A673 (cell line): ENCODE data around the gene MTIF2. TPM values are rescaled to one million over a fixed set of nuclear protein-coding genes. Genes with fewer than 3 reads are reported as not detected.
"Not testable (repeated sequence)": the region's sequence is repeated elsewhere in the genome, so short reads cannot be mapped to it uniquely, and the experiment has no call there.

Experiments
- BruUV-seq: library from RNA; stranded (reverse); fragments of 400-500 nt; replicated peaks from 2 replicates; lab custom pipeline; 2021; lab: Mats Ljungman, UMichigan
- CTCF ChIA-PET: fragments of 300-600 bp; sonication (Branson Sonifier 250); formaldehyde crosslinking; loops from one replicate; lab custom pipeline; 2022; ENCODE audit warnings: antibody characterized with exemption; lab: Charles Lee
- POLR2A ChIA-PET: fragments of 300-600 bp; sonication (Branson Sonifier 250); formaldehyde crosslinking; loops from one replicate; lab custom pipeline; 2022; ENCODE audit warnings: antibody characterized with exemption; ENCODE audit not compliant: low non-redundant PET; lab: Charles Lee
- DNase-seq: peaks from one replicate; pipeline ENCODE4 v3.0.0-alpha.2; 2015; ENCODE audit warnings: low spot score
- H3K27ac ChIP-seq: fragments of 200-600 bp; sonication (generic); 2 replicates; pipeline ENCODE4 v1.5.1; 2016; ENCODE audit warnings: mixed run types, low read depth, mild to moderate bottlenecking, mixed read lengths, antibody characterized with exemption, low read length; ENCODE audit not compliant: poor library complexity, severe bottlenecking
- H3K27me3 ChIP-seq: fragments of 200-600 bp; sonication (generic); replicated peaks from 2 replicates; pipeline ENCODE4 v1.6.1; 2017; ENCODE audit warnings: mixed run types, low read depth, mild to moderate bottlenecking, mixed read lengths, antibody characterized with exemption, low read length; ENCODE audit not compliant: insufficient read depth, poor library complexity
- H3K36me3 ChIP-seq: fragments of 200-600 bp; sonication (generic); 2 replicates; pipeline ENCODE4 v1.6.1; 2016; ENCODE audit warnings: mixed run types, mild to moderate bottlenecking, mixed read lengths, antibody characterized with exemption, low read length; ENCODE audit not compliant: insufficient read depth, poor library complexity, severe bottlenecking
- H3K4me1 ChIP-seq: fragments of 200-600 bp; sonication (generic); 2 replicates; pipeline ENCODE4 v1.6.1; 2017; ENCODE audit warnings: mixed run types, mild to moderate bottlenecking, mixed read lengths, antibody characterized with exemption, low read length; ENCODE audit not compliant: insufficient read depth, poor library complexity, severe bottlenecking
- H3K4me3 ChIP-seq: fragments of 200-600 bp; sonication (generic); 2 replicates; pipeline ENCODE4 v1.5.1; 2016; ENCODE audit warnings: low read depth, mixed run types, mild to moderate bottlenecking, mixed read lengths, low read length; ENCODE audit not compliant: poor library complexity, severe bottlenecking
- H3K9me3 ChIP-seq: fragments of 200-600 bp; sonication (generic); 2 replicates; pipeline ENCODE4 v1.6.1; 2016; ENCODE audit warnings: mixed run types, low read depth, mild to moderate bottlenecking, mixed read lengths, antibody characterized with exemption, low read length; ENCODE audit not compliant: poor library complexity, severe bottlenecking
- EZH2 ChIP-seq: fragments of 200-600 bp; sonication (generic); IDR thresholded peaks from 2 replicates; pipeline ENCODE4 v1.6.1; 2017; ENCODE audit warnings: borderline replicate concordance, low read depth, mild to moderate bottlenecking, mixed read lengths, antibody characterized with exemption, low read length; ENCODE audit not compliant: poor library complexity, severe bottlenecking
- intact Hi-C: fragments of 100-400 bp; cut with micrococcal nuclease; formaldehyde crosslinking; loops from one replicate; pipeline ENCODE4 v1.10.0; 2022; ENCODE audit not compliant: unreplicated experiment
- total RNA-seq: library from RNA; stranded (reverse); gene quantifications from 2 replicates; pipeline ENCODE4 v1.2.3, GENCODE V29; 2021
- TF ChIP-seq, protein P1 (sequence below): fragments of 300-800, 200-600 bp; sonication (generic); conservative IDR thresholded peaks from 2 replicates; pipeline ENCODE4 v1.5.1; 2017; ENCODE audit warnings: low read depth, mild to moderate bottlenecking, antibody characterized with exemption, low read length, moderate library complexity, mixed read lengths

MTIF2 gene
- total RNA-seq, 1 experiment from 2014 or later, result 45.0 TPM

DNA sequence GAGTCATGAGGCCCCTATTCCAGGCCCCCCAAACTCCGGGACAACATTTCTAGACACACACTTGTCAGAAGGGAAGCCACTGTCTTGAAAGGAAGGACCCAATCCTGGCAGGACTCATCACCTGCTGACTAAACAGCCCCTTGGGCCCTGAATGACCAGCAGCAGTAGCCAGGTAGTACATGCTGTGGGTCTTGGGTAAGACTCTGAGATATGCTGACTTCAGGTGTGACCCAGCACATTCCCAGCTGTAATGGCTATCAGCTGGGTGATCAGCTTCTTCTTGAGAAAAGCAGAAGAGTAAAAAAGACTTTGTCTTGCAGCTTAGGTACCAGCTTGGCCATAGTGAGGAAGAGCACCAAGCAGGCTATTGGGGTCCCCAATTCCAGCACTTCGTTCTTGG, 72.5 kb downstream of the MTIF2 start:
- H3K4me3 ChIP-seq, result no peak overlapping the region
- no TSS peak for BruUV-seq
- ChIA-PET POLR2A (no interaction called here), CTCF (no interaction called here)
- no peaks in the 10 kb centered on the region for H3K36me3 ChIP-seq
- no peak for TF ChIP-seq EZH2
- TF ChIP-seq, protein P1, sequence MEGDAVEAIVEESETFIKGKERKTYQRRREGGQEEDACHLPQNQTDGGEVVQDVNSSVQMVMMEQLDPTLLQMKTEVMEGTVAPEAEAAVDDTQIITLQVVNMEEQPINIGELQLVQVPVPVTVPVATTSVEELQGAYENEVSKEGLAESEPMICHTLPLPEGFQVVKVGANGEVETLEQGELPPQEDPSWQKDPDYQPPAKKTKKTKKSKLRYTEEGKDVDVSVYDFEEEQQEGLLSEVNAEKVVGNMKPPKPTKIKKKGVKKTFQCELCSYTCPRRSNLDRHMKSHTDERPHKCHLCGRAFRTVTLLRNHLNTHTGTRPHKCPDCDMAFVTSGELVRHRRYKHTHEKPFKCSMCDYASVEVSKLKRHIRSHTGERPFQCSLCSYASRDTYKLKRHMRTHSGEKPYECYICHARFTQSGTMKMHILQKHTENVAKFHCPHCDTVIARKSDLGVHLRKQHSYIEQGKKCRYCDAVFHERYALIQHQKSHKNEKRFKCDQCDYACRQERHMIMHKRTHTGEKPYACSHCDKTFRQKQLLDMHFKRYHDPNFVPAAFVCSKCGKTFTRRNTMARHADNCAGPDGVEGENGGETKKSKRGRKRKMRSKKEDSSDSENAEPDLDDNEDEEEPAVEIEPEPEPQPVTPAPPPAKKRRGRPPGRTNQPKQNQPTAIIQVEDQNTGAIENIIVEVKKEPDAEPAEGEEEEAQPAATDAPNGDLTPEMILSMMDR, result no peak
- no peak overlapping the region for H3K27ac ChIP-seq
- no peaks in the 10 kb centered on the region for H3K4me1 ChIP-seq
- H3K9me3 ChIP-seq, result no peaks in the 10 kb centered on the region
- H3K27me3 ChIP-seq, result no peaks in the 10 kb centered on the region
- intact Hi-C loops, result no loop called here
- DNase-seq, result no peak

DNA sequence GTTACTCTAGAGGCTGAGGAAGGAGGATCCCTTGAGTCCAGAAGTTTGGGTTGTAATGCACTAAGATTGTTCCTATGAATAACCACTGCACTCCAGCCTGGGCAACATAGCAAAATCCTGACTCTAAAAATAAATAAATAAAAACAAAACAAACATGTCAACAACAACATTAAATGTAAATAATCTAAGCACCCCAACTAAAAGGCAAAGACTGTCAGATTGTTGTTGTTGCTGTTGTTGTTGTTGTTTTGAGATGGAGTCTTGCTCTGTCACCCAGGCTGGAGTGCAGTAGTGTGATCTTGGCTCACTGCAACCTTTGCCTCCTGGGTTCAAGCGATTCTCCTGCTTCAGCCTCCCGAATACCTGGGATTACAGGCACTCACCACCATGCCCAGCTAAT, 77.1 kb downstream of the MTIF2 start:
- DNase-seq, H3K27me3 ChIP-seq, POLR2A ChIA-PET, CTCF ChIA-PET, H3K4me1 ChIP-seq, H3K27ac ChIP-seq, H3K36me3 ChIP-seq, BruUV-seq, H3K4me3 ChIP-seq, H3K9me3 ChIP-seq, intact Hi-C loops: not testable (repeated sequence)

DNA sequence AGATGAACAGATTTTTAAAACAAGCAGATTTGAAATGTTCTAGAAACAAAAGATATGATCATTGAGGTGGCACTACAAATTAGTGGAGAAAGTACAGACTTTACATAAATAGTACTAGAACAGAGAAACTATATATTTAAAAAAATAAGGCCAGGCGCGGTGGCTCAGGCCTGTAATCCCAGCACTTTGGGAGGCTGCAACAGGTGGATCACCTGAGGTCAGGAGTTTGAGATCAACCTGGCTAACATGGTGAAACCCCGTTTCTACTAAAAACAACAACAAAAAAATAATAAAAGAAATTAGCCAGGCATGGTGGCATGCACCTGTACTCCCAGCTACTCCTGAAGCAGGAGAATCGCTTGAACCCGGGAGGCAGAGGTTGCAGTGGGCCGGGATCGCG, 82.2 kb downstream of the MTIF2 start:
- DNase-seq, POLR2A ChIA-PET, H3K9me3 ChIP-seq, intact Hi-C loops, H3K4me3 ChIP-seq, BruUV-seq, CTCF ChIA-PET, H3K27me3 ChIP-seq, H3K36me3 ChIP-seq, H3K4me1 ChIP-seq, H3K27ac ChIP-seq: not testable (repeated sequence)

Other genes starting within 250 kb of the MTIF2 start
- 244 and 275 TPM in 2 replicates for gene RTN4, start 218.8 kb downstream of the MTIF2 start, total RNA-seq
- 9.1 and 10.8 TPM in 2 replicates for gene CLHC1, start 36.9 kb downstream of the MTIF2 start, total RNA-seq
- gene RPS27A, start 36.5 kb downstream of the MTIF2 start, total RNA-seq, result 876 and 928 TPM in 2 replicates
- 84.5 and 96.9 TPM in 2 replicates for gene CCDC88A, start 150.6 kb upstream of the MTIF2 start, total RNA-seq